HCT116 (cell line): ENCODE data around the gene SF3A2. TPM values are rescaled to one million over a fixed set of nuclear protein-coding genes. Genes with fewer than 3 reads are reported as not detected.
"Not testable (repeated sequence)": the region's sequence is repeated elsewhere in the genome, so short reads cannot be mapped to it uniquely, and the experiment has no call there.

ENCODE experiments used
- ATAC-seq: fragments of 200-7000 bp; cut with Tn5 transposase; 2 replicates; pipeline ENCODE4 v1.9.1; 2020; ENCODE audit warnings: mild to moderate bottlenecking, moderate library complexity
- BruUV-seq: library from RNA; stranded (reverse); fragments of 400-500 nt; replicated peaks from 2 replicates; lab custom pipeline; 2021; lab: Mats Ljungman, UMichigan
- CTCF ChIA-PET: fragments of 300-600 bp; sonication (Branson Sonifier 250); formaldehyde crosslinking; loops from one replicate; lab custom pipeline; 2021; ENCODE audit warnings: antibody characterized with exemption; lab: Charles Lee
- POLR2A ChIA-PET: fragments of 300-600, 350-600 bp; sonication (Branson Sonifier 250); formaldehyde crosslinking; loops from one replicate; lab custom pipeline; 2021; ENCODE audit warnings: antibody characterized with exemption; lab: Charles Lee
- RAD21 ChIA-PET, 2 experiments: fragments of 300-600 bp; sonication (Branson Sonifier 250); formaldehyde crosslinking; loops; one replicate each; lab custom pipeline; 2023; ENCODE audit warnings: low total read pairs in 2 of 2; ENCODE audit not compliant: uncharacterized antibody in 2 of 2, unreplicated experiment in 2 of 2, low non-redundant PET in 1 of 2; lab: Charles Lee
- DNase-seq: peaks from one replicate; pipeline ENCODE4 v3.0.0-alpha.2; 2010; ENCODE audit warnings: low read depth, low spot score
- H2AFZ ChIP-seq: fragments of 200-600 bp; shearing (Covaris generic), sonication (generic); 2 replicates; pipeline ENCODE4 v1.6.1; 2017; ENCODE audit warnings: low read depth, mixed run types, mixed read lengths, antibody characterized with exemption, low read length; ENCODE audit not compliant: poor library complexity, severe bottlenecking
- H3K27ac ChIP-seq: 2 replicates; pipeline ENCODE4 v1.5.1; 2012; ENCODE audit warnings: low read depth, low read length
- H3K27me3 ChIP-seq: fragments of 200-600 bp; sonication (generic); 2 replicates; pipeline ENCODE4 v1.6.1; 2016; ENCODE audit warnings: mixed run types, low read length, mixed read lengths; ENCODE audit not compliant: insufficient read depth
- H3K36me3 ChIP-seq, 2 experiments: fragments of 200-500 bp in 1 of 2; fragments of 200-600 bp in 1 of 2; sonication (Bioruptor generic) in 1 of 2; sonication (generic) in 1 of 2; 2 replicates each; pipeline versions ENCODE4 v1.5.1 to v1.6.1; 2014 to 2016; ENCODE audit warnings: low read length in 2 of 2, inconsistent platforms in 1 of 2, mixed read lengths in 1 of 2, mixed run types in 1 of 2; ENCODE audit not compliant: insufficient read depth in 2 of 2, control insufficient read depth in 1 of 2
- H3K4me1 ChIP-seq, 2 experiments: fragments of 200-600 bp in 1 of 2; sonication (generic) in 1 of 2; 2 replicates each; pipeline versions ENCODE4 v1.5.1 to v1.6.1; 2012 to 2017; ENCODE audit warnings: low read length in 2 of 2, inconsistent platforms in 1 of 2, mild to moderate bottlenecking in 1 of 2, mixed read lengths in 1 of 2, mixed run types in 1 of 2, moderate library complexity in 1 of 2; ENCODE audit not compliant: insufficient read depth in 2 of 2, control insufficient read depth in 1 of 2
- H3K4me2 ChIP-seq: fragments of 200-600 bp; sonication (generic); 2 replicates; pipeline ENCODE4 v1.6.1; 2017; ENCODE audit warnings: mixed run types, low read length, mixed read lengths
- H3K4me3 ChIP-seq, 2 experiments: fragments of 200-600 bp in 1 of 2; sonication (generic) in 1 of 2; replicated peaks in 1 of 2; 2 replicates each; pipeline ENCODE4 v1.5.1; 2011 to 2016; ENCODE audit warnings: low read length in 2 of 2, control low read depth in 1 of 2, low read depth in 1 of 2, mild to moderate bottlenecking in 1 of 2, mixed read lengths in 1 of 2, mixed run types in 1 of 2
- H3K79me2 ChIP-seq: fragments of 200-600 bp; sonication (generic); 2 replicates; pipeline ENCODE4 v1.6.1; 2017; ENCODE audit warnings: mild to moderate bottlenecking, mixed run types, low read length, moderate library complexity, mixed read lengths; ENCODE audit not compliant: insufficient read depth
- H3K9ac ChIP-seq: fragments of 200-600 bp; sonication (generic); 2 replicates; pipeline ENCODE4 v1.6.1; 2016; ENCODE audit warnings: low read length, mixed read lengths
- H3K9me2 ChIP-seq: fragments of 200-600 bp; sonication (generic), shearing (Covaris generic); 2 replicates; pipeline ENCODE4 v1.6.1; 2017; ENCODE audit warnings: mixed run types, mild to moderate bottlenecking, moderate library complexity; ENCODE audit not compliant: insufficient read depth
- H3K9me3 ChIP-seq, 2 experiments: fragments of 200-500 bp in 1 of 2; fragments of 200-600 bp in 1 of 2; sonication (Bioruptor generic) in 1 of 2; sonication (generic) in 1 of 2; 2 replicates each; pipeline ENCODE4 v1.6.1; 2014 to 2017; ENCODE audit warnings: low read length in 2 of 2, mixed read lengths in 2 of 2, inconsistent platforms in 1 of 2, low read depth in 1 of 2, mild to moderate bottlenecking in 1 of 2, mixed run types in 1 of 2, moderate library complexity in 1 of 2; ENCODE audit not compliant: control insufficient read depth in 1 of 2, insufficient read depth in 1 of 2
- H4K20me1 ChIP-seq: fragments of 200-600 bp; sonication (generic), shearing (Covaris generic); 2 replicates; pipeline ENCODE4 v1.6.1; 2017; ENCODE audit warnings: mixed run types, mild to moderate bottlenecking, moderate library complexity; ENCODE audit not compliant: insufficient read depth
- EGR1 ChIP-seq: IDR thresholded peaks from 2 replicates; pipeline ENCODE4 v1.6.1; 2012; ENCODE audit warnings: low read depth
- ELF1 ChIP-seq: IDR thresholded peaks from 2 replicates; pipeline ENCODE4 v1.6.1; 2012; ENCODE audit warnings: low read depth, borderline replicate concordance
- EZH2phosphoT487 ChIP-seq: fragments of 200-600 bp; IDR thresholded peaks from 2 replicates; pipeline ENCODE4 v1.6.1; 2018; ENCODE audit warnings: antibody characterized with exemption, borderline replicate concordance
- JUND ChIP-seq: IDR thresholded peaks from 2 replicates; pipeline ENCODE4 v1.6.1; 2012
- POLR2A ChIP-seq: IDR thresholded peaks from 2 replicates; pipeline ENCODE4 v1.7.0; 2011; ENCODE audit warnings: borderline replicate concordance; ENCODE audit not compliant: insufficient read depth, insufficient read length; ENCODE audit errors: extremely low read depth
- POLR2AphosphoS5 ChIP-seq: IDR thresholded peaks from 2 replicates; pipeline ENCODE4 v1.6.1; 2011; ENCODE audit warnings: mild to moderate bottlenecking, low read depth, low read length, moderate library complexity
- RAD21 ChIP-seq: IDR thresholded peaks from 2 replicates; pipeline ENCODE4 v1.6.1; 2012; ENCODE audit warnings: low read depth, mild to moderate bottlenecking
- SIN3A ChIP-seq: IDR thresholded peaks from 2 replicates; pipeline ENCODE4 v1.6.1; 2012; ENCODE audit warnings: low read depth
- SP1 ChIP-seq: IDR thresholded peaks from 2 replicates; pipeline ENCODE4 v1.6.1; 2012; ENCODE audit warnings: low read depth
- YY1 ChIP-seq: IDR thresholded peaks from 2 replicates; pipeline ENCODE4 v1.6.1; 2011; ENCODE audit warnings: low read length, low read depth, moderate library complexity, mild to moderate bottlenecking; ENCODE audit not compliant: insufficient replicate concordance; ENCODE audit errors: extremely low read depth
- ZFX ChIP-seq: fragments of 450-650 bp; IDR thresholded peaks from 2 replicates; pipeline ENCODE4 v1.6.1; 2017
- intact Hi-C: fragments of 100-400 bp; cut with micrococcal nuclease; formaldehyde crosslinking; loops from 2 replicates; pipeline ENCODE4 v1.10.0; 2022
- total RNA-seq: library from RNA; stranded (reverse); gene quantifications from one replicate; pipeline ENCODE4 v1.2.1, GENCODE V29; 2021; ENCODE audit not compliant: unreplicated experiment
- TF ChIP-seq, protein P1 (sequence below): IDR thresholded peaks from 2 replicates; pipeline ENCODE4 v1.6.1; 2011; ENCODE audit warnings: mild to moderate bottlenecking, low read length, moderate library complexity; ENCODE audit not compliant: insufficient replicate concordance; ENCODE audit errors: extremely low read depth
- TF ChIP-seq, protein P2 (sequence below): IDR thresholded peaks from 2 replicates; pipeline ENCODE4 v1.6.1; 2012
- TF ChIP-seq, protein P3 (sequence below): IDR thresholded peaks from 2 replicates; pipeline ENCODE4 v1.6.1; 2012

The SF3A2 gene
- total RNA-seq, 1 experiment from 2014 or later: 166 TPM

DNA sequence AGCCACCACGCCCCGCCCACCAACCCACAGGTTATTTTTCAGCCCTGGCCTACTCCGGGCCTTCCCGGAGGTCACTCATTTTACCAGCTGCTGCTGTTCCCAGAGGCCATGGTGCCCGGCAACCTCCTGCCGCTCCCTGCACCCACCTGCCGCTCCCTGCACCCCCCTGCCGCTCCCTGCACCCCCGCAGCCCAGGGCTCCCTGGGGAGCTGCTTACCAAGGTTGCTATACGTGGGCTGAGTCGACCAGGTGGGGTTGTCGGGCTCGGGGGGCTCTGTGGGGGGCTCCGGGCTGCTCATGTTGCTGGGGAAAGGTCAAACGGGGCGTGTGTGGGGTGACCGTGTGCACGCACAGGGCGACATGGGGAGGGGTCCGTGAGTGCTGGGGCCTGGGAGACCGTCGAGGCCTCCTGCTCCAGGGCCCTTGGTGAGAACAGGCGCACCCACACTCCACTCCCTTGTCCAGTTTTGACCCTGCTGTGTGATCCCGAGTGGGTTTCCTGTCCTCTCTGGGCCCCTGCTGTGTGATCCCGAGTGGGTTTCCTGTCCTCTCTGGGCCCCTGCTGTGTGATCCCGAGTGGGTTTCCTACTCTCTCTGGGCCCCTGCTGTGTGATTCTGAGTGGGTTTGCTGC lies 44.1 kb downstream of the SF3A2 start:
- TF ChIP-seq, protein P1, sequence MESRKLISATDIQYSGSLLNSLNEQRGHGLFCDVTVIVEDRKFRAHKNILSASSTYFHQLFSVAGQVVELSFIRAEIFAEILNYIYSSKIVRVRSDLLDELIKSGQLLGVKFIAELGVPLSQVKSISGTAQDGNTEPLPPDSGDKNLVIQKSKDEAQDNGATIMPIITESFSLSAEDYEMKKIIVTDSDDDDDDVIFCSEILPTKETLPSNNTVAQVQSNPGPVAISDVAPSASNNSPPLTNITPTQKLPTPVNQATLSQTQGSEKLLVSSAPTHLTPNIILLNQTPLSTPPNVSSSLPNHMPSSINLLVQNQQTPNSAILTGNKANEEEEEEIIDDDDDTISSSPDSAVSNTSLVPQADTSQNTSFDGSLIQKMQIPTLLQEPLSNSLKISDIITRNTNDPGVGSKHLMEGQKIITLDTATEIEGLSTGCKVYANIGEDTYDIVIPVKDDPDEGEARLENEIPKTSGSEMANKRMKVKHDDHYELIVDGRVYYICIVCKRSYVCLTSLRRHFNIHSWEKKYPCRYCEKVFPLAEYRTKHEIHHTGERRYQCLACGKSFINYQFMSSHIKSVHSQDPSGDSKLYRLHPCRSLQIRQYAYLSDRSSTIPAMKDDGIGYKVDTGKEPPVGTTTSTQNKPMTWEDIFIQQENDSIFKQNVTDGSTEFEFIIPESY: no peak
- no peak for TF ChIP-seq SP1
- no peak for TF ChIP-seq EGR1
- TF ChIP-seq YY1: no peak
- TF ChIP-seq, protein P2, sequence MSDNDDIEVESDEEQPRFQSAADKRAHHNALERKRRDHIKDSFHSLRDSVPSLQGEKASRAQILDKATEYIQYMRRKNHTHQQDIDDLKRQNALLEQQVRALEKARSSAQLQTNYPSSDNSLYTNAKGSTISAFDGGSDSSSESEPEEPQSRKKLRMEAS: no peak
- no peak for TF ChIP-seq RAD21
- TF ChIP-seq EZH2phosphoT487: no peak
- TF ChIP-seq, protein P3, sequence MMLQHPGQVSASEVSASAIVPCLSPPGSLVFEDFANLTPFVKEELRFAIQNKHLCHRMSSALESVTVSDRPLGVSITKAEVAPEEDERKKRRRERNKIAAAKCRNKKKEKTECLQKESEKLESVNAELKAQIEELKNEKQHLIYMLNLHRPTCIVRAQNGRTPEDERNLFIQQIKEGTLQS: no peak
- TF ChIP-seq POLR2A: no peak
- no peak for TF ChIP-seq POLR2AphosphoS5
- TF ChIP-seq ELF1: no peak
- TF ChIP-seq JUND: no peak
- no peak for TF ChIP-seq ZFX
- no peak for TF ChIP-seq SIN3A
- no peaks in the 10 kb centered on the region for H3K9me2 ChIP-seq
- H3K9me3 ChIP-seq: no peaks in the 10 kb centered on the region
- no peaks in the 10 kb centered on the region for H3K36me3 ChIP-seq
- no peak overlapping the region for H3K4me2 ChIP-seq
- intact Hi-C loops: no loop called here
- no peak overlapping the region for H3K27ac ChIP-seq
- H3K79me2 ChIP-seq: no peaks in the 10 kb centered on the region
- no peak overlapping the region for H2AFZ ChIP-seq
- BruUV-seq: no TSS peak
- CTCF ChIA-PET: no interaction called here
- H3K4me3 ChIP-seq: no peak overlapping the region
- no peaks in the 10 kb centered on the region for H4K20me1 ChIP-seq
- H3K9ac ChIP-seq: no peak overlapping the region
- no peaks in the 10 kb centered on the region for H3K27me3 ChIP-seq
- POLR2A ChIA-PET: interaction anchor here (1.1 kb wide), 1 partner anchor 104 kb away, joined by 3 read pairs; no protein-coding TSS in a partner anchor
- peaks cover 0 to 12% of the 10 kb centered on the region in 2 experiments; a peak in 2 of 4 replicates for H3K4me1 ChIP-seq
- ATAC-seq (no peak), DNase-seq (no peak)
- RAD21 ChIA-PET: no interaction called here

DNA sequence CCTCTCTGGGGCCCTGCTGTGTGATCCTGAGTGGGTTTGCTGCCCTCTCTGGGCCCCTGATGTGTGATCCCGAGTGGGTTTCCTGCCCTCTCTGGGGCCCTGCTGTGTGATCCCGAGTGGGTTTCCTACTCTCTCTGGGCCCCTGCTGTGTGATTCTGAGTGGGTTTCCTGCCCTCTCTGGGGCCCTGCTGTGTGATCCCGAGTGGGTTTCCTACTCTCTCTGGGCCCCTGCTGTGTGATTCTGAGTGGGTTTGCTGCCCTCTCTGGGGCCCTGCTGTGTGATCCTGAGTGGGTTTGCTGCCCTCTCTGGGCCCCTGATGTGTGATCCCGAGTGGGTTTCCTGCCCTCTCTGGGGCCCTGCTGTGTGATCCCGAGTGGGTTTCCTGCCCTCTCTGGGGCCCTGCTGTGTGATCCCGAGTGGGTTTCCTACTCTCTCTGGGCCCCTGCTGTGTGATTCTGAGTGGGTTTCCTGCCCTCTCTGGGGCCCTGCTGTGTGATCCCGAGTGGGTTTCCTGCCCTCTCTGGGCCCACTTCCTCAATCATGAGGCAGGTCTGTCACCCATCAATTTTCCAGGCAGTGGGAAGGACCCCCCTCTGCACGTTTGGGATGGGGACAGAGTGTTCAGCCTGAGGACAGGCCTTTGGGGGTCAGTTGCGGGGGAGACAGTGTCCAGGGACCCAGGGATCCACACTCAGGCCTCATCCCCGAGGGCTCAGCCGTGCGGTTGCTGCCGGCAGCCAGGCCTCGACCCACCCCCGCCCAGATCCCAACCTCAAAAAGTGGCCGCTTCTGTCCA lies 44.8 kb downstream of the SF3A2 start:
- BruUV-seq, intact Hi-C loops, H3K36me3 ChIP-seq, H3K79me2 ChIP-seq, ATAC-seq, H3K27ac ChIP-seq, H3K4me3 ChIP-seq, H2AFZ ChIP-seq, CTCF ChIA-PET, RAD21 ChIA-PET, H3K4me2 ChIP-seq, H3K4me1 ChIP-seq, H3K9ac ChIP-seq, H3K9me3 ChIP-seq, H3K27me3 ChIP-seq, POLR2A ChIA-PET, H3K9me2 ChIP-seq, DNase-seq, H4K20me1 ChIP-seq: not testable (repeated sequence)
